Liver (tissue), 9 donors: Measurements from ENCODE around the gene CCDC33. TPM values are rescaled to one million over a fixed set of nuclear protein-coding genes. Genes with fewer than 3 reads are reported as not detected.
A peak's percentile ranks its signal among the peaks of the same experiment; 100 is the strongest.

ENCODE experiments used
- DNase-seq: peaks from one replicate; pipeline ENCODE4 v3.0.0-alpha.2; 2017; ENCODE audit warnings: low spot score
- H3K27ac ChIP-seq, 2 donors: one replicate each; pipeline ENCODE4 v1.7.0; 2013; ENCODE audit warnings: inconsistent platforms in 2 of 2, low read length in 2 of 2, control low read depth in 1 of 2, low read depth in 1 of 2, mild to moderate bottlenecking in 1 of 2
- H3K27me3 ChIP-seq, 4 donors: one replicate each; pipeline versions ENCODE4 v1.6.1 to v1.7.0; 2013; ENCODE audit warnings: low read length in 3 of 4, inconsistent platforms in 1 of 4, mild to moderate bottlenecking in 1 of 4, moderate library complexity in 1 of 4; ENCODE audit not compliant: control insufficient read depth in 4 of 4, insufficient read depth in 4 of 4
- H3K36me3 ChIP-seq, 4 donors: one replicate each; pipeline versions ENCODE4 v1.6.1 to v1.7.0; 2013; ENCODE audit warnings: low read length in 3 of 4, mild to moderate bottlenecking in 3 of 4, low read depth in 1 of 4, moderate library complexity in 1 of 4; ENCODE audit not compliant: control insufficient read depth in 4 of 4, insufficient read depth in 3 of 4
- H3K4me1 ChIP-seq, 4 donors: one replicate each; pipeline versions ENCODE4 v1.6.1 to v1.7.0; 2013; ENCODE audit warnings: low read length in 3 of 4, mild to moderate bottlenecking in 3 of 4, moderate library complexity in 1 of 4; ENCODE audit not compliant: control insufficient read depth in 4 of 4, insufficient read depth in 4 of 4
- H3K4me3 ChIP-seq, 3 donors: one replicate each; pipeline versions ENCODE4 v1.6.1 to v1.7.0; 2013; ENCODE audit warnings: low read length in 3 of 3, control low read depth in 1 of 3, low read depth in 1 of 3, mild to moderate bottlenecking in 1 of 3
- H3K9ac ChIP-seq, 2 donors: one replicate each; pipeline ENCODE4 v1.7.0; 2013; ENCODE audit warnings: low read length in 2 of 2, mild to moderate bottlenecking in 2 of 2, moderate library complexity in 2 of 2, control low read depth in 1 of 2, low read depth in 1 of 2
- H3K9me3 ChIP-seq, 4 donors: one replicate each; pipeline versions ENCODE4 v1.6.1 to v1.7.0; 2013; ENCODE audit warnings: low read length in 3 of 4; ENCODE audit not compliant: control insufficient read depth in 4 of 4
- EGR1 ChIP-seq, 2 donors: IDR thresholded peaks; 2 replicates each; pipeline ENCODE4 v1.6.1; 2016 to 2018; ENCODE audit warnings: antibody characterized with exemption in 2 of 2, low read depth in 2 of 2
- FOXA1 ChIP-seq: IDR thresholded peaks from 2 replicates; pipeline ENCODE4 v1.6.1; 2016; ENCODE audit warnings: antibody characterized with exemption
- FOXA2 ChIP-seq: IDR thresholded peaks from 2 replicates; pipeline ENCODE4 v1.6.1; 2016; ENCODE audit warnings: antibody characterized with exemption
- GABPA ChIP-seq, 2 donors: IDR thresholded peaks in 1 of 2; conservative IDR thresholded peaks in 1 of 2; 2 replicates each; pipeline ENCODE4 v1.6.1; 2016; ENCODE audit warnings: antibody characterized with exemption in 2 of 2, mild to moderate bottlenecking in 1 of 2, moderate library complexity in 1 of 2
- HNF4A ChIP-seq, 2 donors: conservative IDR thresholded peaks; 2 replicates each; pipeline ENCODE4 v1.6.1; 2016; ENCODE audit warnings: antibody characterized with exemption in 2 of 2, mild to moderate bottlenecking in 2 of 2
- HNF4G ChIP-seq: IDR thresholded peaks from 2 replicates; pipeline ENCODE4 v1.6.1; 2016; ENCODE audit warnings: antibody characterized with exemption
- JUND ChIP-seq, 2 donors: IDR thresholded peaks; 2 replicates each; pipeline ENCODE4 v1.6.1; 2016; ENCODE audit warnings: antibody characterized with exemption in 2 of 2
- NR2F2 ChIP-seq: IDR thresholded peaks from 2 replicates; pipeline ENCODE4 v1.6.1; 2016; ENCODE audit warnings: antibody characterized with exemption
- RAD21 ChIP-seq, 2 donors: IDR thresholded peaks; 2 replicates each; pipeline ENCODE4 v1.6.1; 2016; ENCODE audit warnings: antibody characterized with exemption in 2 of 2, mild to moderate bottlenecking in 2 of 2
- RXRA ChIP-seq, 2 donors: IDR thresholded peaks; 2 replicates each; pipeline ENCODE4 v1.6.1; 2017 to 2018; ENCODE audit warnings: antibody characterized with exemption in 2 of 2, mild to moderate bottlenecking in 1 of 2
- SP1 ChIP-seq: IDR thresholded peaks from 2 replicates; pipeline ENCODE4 v1.6.1; 2018; ENCODE audit warnings: antibody characterized with exemption, mild to moderate bottlenecking
- TAF1 ChIP-seq: conservative IDR thresholded peaks from 2 replicates; pipeline ENCODE4 v1.6.1; 2016; ENCODE audit warnings: antibody characterized with exemption, mild to moderate bottlenecking
- YY1 ChIP-seq: IDR thresholded peaks from 2 replicates; pipeline ENCODE4 v1.6.1; 2016; ENCODE audit warnings: antibody characterized with exemption, mild to moderate bottlenecking
- WGBS: extraction: QIAGEN DNeasy Blood & Tissue Kit; methylation state at CpG from one replicate; pipeline ENCODE4 v1.1.7; 2013; 5-methylcytosine and 5-hydroxymethylcytosine counted together
- polyA plus RNA-seq, 2 donors: library from polyadenylated mRNA; stranded (reverse) in 1 of 2; unstranded in 1 of 2; fragments of 200-250 nt in 1 of 2; fragments of >200 nt in 1 of 2; fragmentation: Nextera tagmentation in 1 of 2; extraction: Ambion mirVana in 1 of 2; gene quantifications; one replicate each; pipeline versions ENCODE4 v1.2.1 to v1.2.3, GENCODE V29; 2013 to 2015
- total RNA-seq, 2 donors: library from RNA; depleted of rRNA; stranded (reverse); fragments of >200 nt; gene quantifications; one replicate each; pipeline ENCODE4 v1.2.3, GENCODE V29; 2014
- TF ChIP-seq, protein P1 (sequence below): IDR thresholded peaks from 2 replicates; pipeline ENCODE4 v1.6.1; 2016; ENCODE audit warnings: antibody characterized with exemption
- TF ChIP-seq, protein P2 (sequence below): fragments of 150-350 bp; IDR thresholded peaks from 2 replicates; pipeline ENCODE4 v1.5.1; 2017; ENCODE audit warnings: improper control_type of control experiment, low read depth, low read length; ENCODE audit not compliant: missing input control
- TF ChIP-seq, protein P3 (sequence below): IDR thresholded peaks from 2 replicates; pipeline ENCODE4 v1.6.1; 2016; ENCODE audit warnings: antibody characterized with exemption
- TF ChIP-seq, protein P4 (sequence below): IDR thresholded peaks from 2 replicates; pipeline ENCODE4 v1.6.1; 2016; ENCODE audit warnings: antibody characterized with exemption, mild to moderate bottlenecking
- TF ChIP-seq, protein P5 (sequence below): IDR thresholded peaks from 2 replicates; pipeline ENCODE4 v1.6.1; 2016; ENCODE audit warnings: antibody characterized with exemption
- donor health status: healthy.
- donor health status: healthy.
- donor health status: healthy.
- donor health status: healthy.
- donor health status: healthy.

Gene CCDC33
- total and polyA plus RNA-seq, 4 donors, result not detected

DNA sequence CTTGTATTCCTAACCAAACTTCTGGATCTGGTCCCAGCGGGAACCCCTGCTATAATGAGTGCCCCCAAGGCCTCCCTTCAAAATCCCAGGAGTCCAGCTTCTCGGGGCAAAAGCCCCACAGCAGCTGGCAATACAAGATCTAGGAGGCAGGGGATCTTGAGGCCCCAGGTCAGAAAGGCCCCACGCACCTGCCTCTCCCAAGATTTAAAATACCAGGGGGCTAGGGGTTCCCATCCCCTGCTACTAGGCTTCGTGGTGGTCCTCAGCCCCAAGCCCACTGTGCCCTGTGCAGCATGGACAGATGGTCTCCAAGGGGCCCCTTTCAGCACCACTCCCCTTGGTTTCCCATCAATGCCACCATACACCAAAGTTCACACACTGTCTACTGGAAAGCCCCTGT lies 147.2 kb downstream of the CCDC33 start:
- H3K27me3 ChIP-seq, result no peaks in the 10 kb centered on the region
- H3K4me3 ChIP-seq, result no peak overlapping the region
- H3K9ac ChIP-seq, result no peak overlapping the region
- 96% methylated on average over 4 of the region's 4 CpGs for WGBS
- H3K9me3 ChIP-seq, result no peaks in the 10 kb centered on the region
- DNase-seq, result no peak
- TF ChIP-seq, protein P1, sequence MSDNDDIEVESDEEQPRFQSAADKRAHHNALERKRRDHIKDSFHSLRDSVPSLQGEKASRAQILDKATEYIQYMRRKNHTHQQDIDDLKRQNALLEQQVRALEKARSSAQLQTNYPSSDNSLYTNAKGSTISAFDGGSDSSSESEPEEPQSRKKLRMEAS, result no peak
- TF ChIP-seq SP1, result no peak
- TF ChIP-seq EGR1 (IDR thresholded peaks at IDR 0.05; ENCODE audit: low read depth in 2 of 2), result no peak
- TF ChIP-seq HNF4A (conservative IDR thresholded peaks at IDR 0.05), result no peak
- no peak overlapping the region for H3K27ac ChIP-seq
- H3K4me1 ChIP-seq, result no peaks in the 10 kb centered on the region
- H3K36me3 ChIP-seq, result no peaks in the 10 kb centered on the region

DNA sequence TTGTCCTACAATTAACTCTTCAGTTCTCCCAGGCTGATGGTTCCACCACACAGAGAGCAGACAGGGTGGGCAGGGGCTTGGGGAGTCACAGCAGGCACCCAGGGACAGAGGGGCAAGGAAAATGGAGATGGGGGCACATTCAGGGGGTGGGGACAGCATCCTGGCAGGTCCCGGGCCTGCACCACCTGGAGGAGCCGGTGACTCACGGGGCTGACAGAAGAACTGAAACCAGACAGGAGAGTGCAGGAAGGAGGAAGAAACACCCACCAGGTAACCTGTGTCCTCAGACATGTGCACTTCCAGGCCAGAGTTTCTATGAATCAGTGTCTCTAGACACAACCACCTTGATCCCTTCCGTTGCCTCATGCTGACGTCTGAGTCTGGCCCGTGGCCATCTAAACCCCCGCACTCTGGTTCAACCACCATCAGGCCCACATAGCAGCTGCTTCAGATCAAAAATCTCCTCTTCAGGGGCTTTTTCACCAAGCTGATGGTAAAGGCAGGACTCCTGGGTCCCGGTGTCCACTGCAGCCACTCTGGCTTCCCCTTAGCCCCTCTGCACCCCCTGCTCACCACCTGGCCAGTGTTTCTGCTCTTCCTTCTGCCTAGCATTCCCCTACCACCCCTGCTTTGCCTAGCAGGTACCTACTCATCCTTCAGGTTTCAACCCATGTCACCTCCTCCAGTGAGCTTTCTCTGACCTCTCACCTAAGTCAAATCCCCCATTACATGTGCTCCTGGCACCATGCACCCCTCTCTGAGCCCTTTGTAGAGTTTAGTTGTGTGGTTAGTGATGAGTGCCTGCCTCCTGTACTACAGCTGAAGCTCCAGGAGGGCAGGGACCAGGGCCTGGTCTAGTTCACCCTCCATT lies 147.8 kb downstream of the CCDC33 start:
- TF ChIP-seq JUND (IDR thresholded peaks at IDR 0.05) (no peak), GABPA (IDR thresholded peaks at IDR 0.05 in 1 of 2, conservative IDR thresholded peaks at IDR 0.05 in 1 of 2) (no peak), FOXA2 (no peak), FOXA1 (no peak), HNF4G (no peak), YY1 (no peak), HNF4A (conservative IDR thresholded peaks at IDR 0.05) (no peak), NR2F2 (no peak), EGR1 (IDR thresholded peaks at IDR 0.05; ENCODE audit: low read depth in 2 of 2) (no peak), RAD21 (IDR thresholded peaks at IDR 0.05) (no peak), RXRA (IDR thresholded peaks at IDR 0.05) (no peak), TAF1 (no peak), SP1 (no peak)
- TF ChIP-seq, protein P2, sequence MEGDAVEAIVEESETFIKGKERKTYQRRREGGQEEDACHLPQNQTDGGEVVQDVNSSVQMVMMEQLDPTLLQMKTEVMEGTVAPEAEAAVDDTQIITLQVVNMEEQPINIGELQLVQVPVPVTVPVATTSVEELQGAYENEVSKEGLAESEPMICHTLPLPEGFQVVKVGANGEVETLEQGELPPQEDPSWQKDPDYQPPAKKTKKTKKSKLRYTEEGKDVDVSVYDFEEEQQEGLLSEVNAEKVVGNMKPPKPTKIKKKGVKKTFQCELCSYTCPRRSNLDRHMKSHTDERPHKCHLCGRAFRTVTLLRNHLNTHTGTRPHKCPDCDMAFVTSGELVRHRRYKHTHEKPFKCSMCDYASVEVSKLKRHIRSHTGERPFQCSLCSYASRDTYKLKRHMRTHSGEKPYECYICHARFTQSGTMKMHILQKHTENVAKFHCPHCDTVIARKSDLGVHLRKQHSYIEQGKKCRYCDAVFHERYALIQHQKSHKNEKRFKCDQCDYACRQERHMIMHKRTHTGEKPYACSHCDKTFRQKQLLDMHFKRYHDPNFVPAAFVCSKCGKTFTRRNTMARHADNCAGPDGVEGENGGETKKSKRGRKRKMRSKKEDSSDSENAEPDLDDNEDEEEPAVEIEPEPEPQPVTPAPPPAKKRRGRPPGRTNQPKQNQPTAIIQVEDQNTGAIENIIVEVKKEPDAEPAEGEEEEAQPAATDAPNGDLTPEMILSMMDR, result no peak
- TF ChIP-seq, protein P1, result no peak
- TF ChIP-seq, protein P3, sequence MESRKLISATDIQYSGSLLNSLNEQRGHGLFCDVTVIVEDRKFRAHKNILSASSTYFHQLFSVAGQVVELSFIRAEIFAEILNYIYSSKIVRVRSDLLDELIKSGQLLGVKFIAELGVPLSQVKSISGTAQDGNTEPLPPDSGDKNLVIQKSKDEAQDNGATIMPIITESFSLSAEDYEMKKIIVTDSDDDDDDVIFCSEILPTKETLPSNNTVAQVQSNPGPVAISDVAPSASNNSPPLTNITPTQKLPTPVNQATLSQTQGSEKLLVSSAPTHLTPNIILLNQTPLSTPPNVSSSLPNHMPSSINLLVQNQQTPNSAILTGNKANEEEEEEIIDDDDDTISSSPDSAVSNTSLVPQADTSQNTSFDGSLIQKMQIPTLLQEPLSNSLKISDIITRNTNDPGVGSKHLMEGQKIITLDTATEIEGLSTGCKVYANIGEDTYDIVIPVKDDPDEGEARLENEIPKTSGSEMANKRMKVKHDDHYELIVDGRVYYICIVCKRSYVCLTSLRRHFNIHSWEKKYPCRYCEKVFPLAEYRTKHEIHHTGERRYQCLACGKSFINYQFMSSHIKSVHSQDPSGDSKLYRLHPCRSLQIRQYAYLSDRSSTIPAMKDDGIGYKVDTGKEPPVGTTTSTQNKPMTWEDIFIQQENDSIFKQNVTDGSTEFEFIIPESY, result no peak
- TF ChIP-seq, protein P4, sequence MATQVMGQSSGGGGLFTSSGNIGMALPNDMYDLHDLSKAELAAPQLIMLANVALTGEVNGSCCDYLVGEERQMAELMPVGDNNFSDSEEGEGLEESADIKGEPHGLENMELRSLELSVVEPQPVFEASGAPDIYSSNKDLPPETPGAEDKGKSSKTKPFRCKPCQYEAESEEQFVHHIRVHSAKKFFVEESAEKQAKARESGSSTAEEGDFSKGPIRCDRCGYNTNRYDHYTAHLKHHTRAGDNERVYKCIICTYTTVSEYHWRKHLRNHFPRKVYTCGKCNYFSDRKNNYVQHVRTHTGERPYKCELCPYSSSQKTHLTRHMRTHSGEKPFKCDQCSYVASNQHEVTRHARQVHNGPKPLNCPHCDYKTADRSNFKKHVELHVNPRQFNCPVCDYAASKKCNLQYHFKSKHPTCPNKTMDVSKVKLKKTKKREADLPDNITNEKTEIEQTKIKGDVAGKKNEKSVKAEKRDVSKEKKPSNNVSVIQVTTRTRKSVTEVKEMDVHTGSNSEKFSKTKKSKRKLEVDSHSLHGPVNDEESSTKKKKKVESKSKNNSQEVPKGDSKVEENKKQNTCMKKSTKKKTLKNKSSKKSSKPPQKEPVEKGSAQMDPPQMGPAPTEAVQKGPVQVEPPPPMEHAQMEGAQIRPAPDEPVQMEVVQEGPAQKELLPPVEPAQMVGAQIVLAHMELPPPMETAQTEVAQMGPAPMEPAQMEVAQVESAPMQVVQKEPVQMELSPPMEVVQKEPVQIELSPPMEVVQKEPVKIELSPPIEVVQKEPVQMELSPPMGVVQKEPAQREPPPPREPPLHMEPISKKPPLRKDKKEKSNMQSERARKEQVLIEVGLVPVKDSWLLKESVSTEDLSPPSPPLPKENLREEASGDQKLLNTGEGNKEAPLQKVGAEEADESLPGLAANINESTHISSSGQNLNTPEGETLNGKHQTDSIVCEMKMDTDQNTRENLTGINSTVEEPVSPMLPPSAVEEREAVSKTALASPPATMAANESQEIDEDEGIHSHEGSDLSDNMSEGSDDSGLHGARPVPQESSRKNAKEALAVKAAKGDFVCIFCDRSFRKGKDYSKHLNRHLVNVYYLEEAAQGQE, result no peak
- TF ChIP-seq, protein P5, sequence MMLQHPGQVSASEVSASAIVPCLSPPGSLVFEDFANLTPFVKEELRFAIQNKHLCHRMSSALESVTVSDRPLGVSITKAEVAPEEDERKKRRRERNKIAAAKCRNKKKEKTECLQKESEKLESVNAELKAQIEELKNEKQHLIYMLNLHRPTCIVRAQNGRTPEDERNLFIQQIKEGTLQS, result no peak
- 81% methylated on average over 8 of the region's 8 CpGs for WGBS
- Histone ChIP-seq H3K9me3 (no peaks in the 10 kb centered on the region), H3K27me3 (no peaks in the 10 kb centered on the region), H3K4me1 (no peaks in the 10 kb centered on the region), H3K9ac (no peak overlapping the region), H3K27ac (no peak overlapping the region), H3K36me3 (no peaks in the 10 kb centered on the region), H3K4me3 (no peak overlapping the region)
- peak; percentile 34 for DNase-seq
